HCT116 (cell line): ENCODE results near the gene TSACC.

Experiments
- CEBPB ChIP-seq: IDR thresholded peaks from 2 replicates; pipeline ENCODE4 v1.6.1; 2012; ENCODE audit warnings: low read depth
- EZH2 ChIP-seq: fragments of 200-600 bp; sonication (generic); IDR thresholded peaks from 2 replicates; pipeline ENCODE4 v1.6.1; 2017; ENCODE audit warnings: antibody characterized with exemption, mixed run types
- EZH2phosphoT487 ChIP-seq: fragments of 200-600 bp; IDR thresholded peaks from 2 replicates; pipeline ENCODE4 v1.6.1; 2018; ENCODE audit warnings: antibody characterized with exemption, borderline replicate concordance
- FOSL1 ChIP-seq: IDR thresholded peaks from 2 replicates; pipeline ENCODE4 v1.6.1; 2012; ENCODE audit warnings: low read depth
- JUND ChIP-seq: IDR thresholded peaks from 2 replicates; pipeline ENCODE4 v1.6.1; 2012
- POLR2A ChIP-seq: IDR thresholded peaks from 2 replicates; pipeline ENCODE4 v1.7.0; 2011; ENCODE audit warnings: borderline replicate concordance; ENCODE audit not compliant: insufficient read depth, insufficient read length; ENCODE audit errors: extremely low read depth
- SP1 ChIP-seq: IDR thresholded peaks from 2 replicates; pipeline ENCODE4 v1.6.1; 2012; ENCODE audit warnings: low read depth
- SRF ChIP-seq: IDR thresholded peaks from 2 replicates; pipeline ENCODE4 v1.6.1; 2012; ENCODE audit warnings: low read depth
- YY1 ChIP-seq: IDR thresholded peaks from 2 replicates; pipeline ENCODE4 v1.6.1; 2011; ENCODE audit warnings: low read length, low read depth, moderate library complexity, mild to moderate bottlenecking; ENCODE audit not compliant: insufficient replicate concordance; ENCODE audit errors: extremely low read depth
- ZNF274 ChIP-seq: fragments of 200-500 bp; sonication (Bioruptor generic); IDR thresholded peaks from 2 replicates; pipeline ENCODE4 v1.6.1; 2014; ENCODE audit warnings: mild to moderate bottlenecking, low read depth, low read length, inconsistent platforms
- TF ChIP-seq, protein P1 (sequence below), 3 experiments: fragments of 200-600 bp in 1 of 3; sonication (generic) in 1 of 3; IDR thresholded peaks in 2 of 3; conservative IDR thresholded peaks in 1 of 3; 2 replicates each; pipeline ENCODE4 v1.5.1; 2012 to 2017; ENCODE audit warnings: low read depth in 2 of 3, low read length in 2 of 3, antibody characterized with exemption in 1 of 3, borderline replicate concordance in 1 of 3, control low read depth in 1 of 3, mild to moderate bottlenecking in 1 of 3, mixed read lengths in 1 of 3, mixed run types in 1 of 3, moderate library complexity in 1 of 3; ENCODE audit not compliant: insufficient read depth in 1 of 3

- TF ChIP-seq, protein P1, sequence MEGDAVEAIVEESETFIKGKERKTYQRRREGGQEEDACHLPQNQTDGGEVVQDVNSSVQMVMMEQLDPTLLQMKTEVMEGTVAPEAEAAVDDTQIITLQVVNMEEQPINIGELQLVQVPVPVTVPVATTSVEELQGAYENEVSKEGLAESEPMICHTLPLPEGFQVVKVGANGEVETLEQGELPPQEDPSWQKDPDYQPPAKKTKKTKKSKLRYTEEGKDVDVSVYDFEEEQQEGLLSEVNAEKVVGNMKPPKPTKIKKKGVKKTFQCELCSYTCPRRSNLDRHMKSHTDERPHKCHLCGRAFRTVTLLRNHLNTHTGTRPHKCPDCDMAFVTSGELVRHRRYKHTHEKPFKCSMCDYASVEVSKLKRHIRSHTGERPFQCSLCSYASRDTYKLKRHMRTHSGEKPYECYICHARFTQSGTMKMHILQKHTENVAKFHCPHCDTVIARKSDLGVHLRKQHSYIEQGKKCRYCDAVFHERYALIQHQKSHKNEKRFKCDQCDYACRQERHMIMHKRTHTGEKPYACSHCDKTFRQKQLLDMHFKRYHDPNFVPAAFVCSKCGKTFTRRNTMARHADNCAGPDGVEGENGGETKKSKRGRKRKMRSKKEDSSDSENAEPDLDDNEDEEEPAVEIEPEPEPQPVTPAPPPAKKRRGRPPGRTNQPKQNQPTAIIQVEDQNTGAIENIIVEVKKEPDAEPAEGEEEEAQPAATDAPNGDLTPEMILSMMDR (IDR thresholded peaks at IDR 0.05 in 2 of 3, conservative IDR thresholded peaks at IDR 0.05 in 1 of 3; ENCODE audit: borderline replicate concordance in 1 of 3, insufficient read depth in 1 of 3, low read depth in 2 of 3, low read length in 2 of 3), result no peak
- no peak for TF ChIP-seq EZH2phosphoT487
- TF ChIP-seq SP1, result no peak
- no peak for TF ChIP-seq SRF
- TF ChIP-seq POLR2A, result no peak
- TF ChIP-seq FOSL1, result no peak
- no peak for TF ChIP-seq JUND
- TF ChIP-seq EZH2, result no peak
- TF ChIP-seq CEBPB, result no peak
- no peak for TF ChIP-seq ZNF274
- TF ChIP-seq YY1, result no peak
Observed at GRCh38 chr1:156384007-156384406, 45.7 kb downstream of the TSACC start.
